ENCODE measurements around the gene KRT73. TPM values are rescaled to one million over a fixed set of nuclear protein-coding genes. Genes with fewer than 3 reads are reported as not detected.
"Not testable (repeated sequence)": the region's sequence is repeated elsewhere in the genome, so short reads cannot be mapped to it uniquely, and the experiment has no call there.

The KRT73 gene
- total RNA-seq, 1 experiment from 2014 or later = not detected

- no peak for DNase-seq (ENCODE audit: low read depth)
Observed at GRCh38 chr12:52602552-52602951, 15.8 kb downstream of the KRT73 start.

GRCh38 chr12:52601671-52602070 lies 16.7 kb downstream of the KRT73 start:
- DNase-seq (ENCODE audit: low read depth) = no peak

- DNase-seq (ENCODE audit: low read depth) = no peak
Observed at GRCh38 chr12:52600941-52601481, 17.3 kb downstream of the KRT73 start, which contains the start of gene KRT72. KRT72 (minus strand) TSS chr12:52601463; CDS start chr12:52601452, 11 bp downstream.

- DNase-seq (ENCODE audit: low read depth) = no peak
Observed at GRCh38 chr12:52600475-52600874, 17.9 kb downstream of the KRT73 start.

GRCh38 chr12:52600071-52600470 lies 18.3 kb downstream of the KRT73 start:
- DNase-seq (ENCODE audit: low read depth) = no peak

GRCh38 chr12:52598966-52599365 lies 19.4 kb downstream of the KRT73 start:
- no peak for DNase-seq (ENCODE audit: low read depth)

- DNase-seq (ENCODE audit: low read depth) = not testable (repeated sequence)
Observed at GRCh38 chr12:52594237-52594636, 24.1 kb downstream of the KRT73 start.

GRCh38 chr12:52591521-52591920 lies 26.8 kb downstream of the KRT73 start:
- no peak for DNase-seq (ENCODE audit: low read depth)

- no peak for DNase-seq (ENCODE audit: low read depth)
Observed at GRCh38 chr12:52590021-52590420, 28.3 kb downstream of the KRT73 start.

- DNase-seq (ENCODE audit: low read depth) = no peak
Observed at GRCh38 chr12:52587563-52587962, 30.8 kb downstream of the KRT73 start.

GRCh38 chr12:52585946-52586345 lies 32.4 kb downstream of the KRT73 start:
- no peak for DNase-seq (ENCODE audit: low read depth)

- no peak for DNase-seq (ENCODE audit: low read depth)
Observed at GRCh38 chr12:52585066-52585465, 33.3 kb downstream of the KRT73 start.

GRCh38 chr12:52584156-52584682 lies 34.1 kb downstream of the KRT73 start:
- DNase-seq (ENCODE audit: low read depth) = no peak

- peak; percentile 56 for DNase-seq (ENCODE audit: low read depth)
Observed at GRCh38 chr12:52582971-52583456, 35.3 kb downstream of the KRT73 start.

- no peak for DNase-seq (ENCODE audit: low read depth)
Observed at GRCh38 chr12:52582486-52582885, 35.9 kb downstream of the KRT73 start.

- peak; percentile 6 for DNase-seq (ENCODE audit: low read depth)
Observed at GRCh38 chr12:52581481-52581880, 36.9 kb downstream of the KRT73 start.

- no peak for DNase-seq (ENCODE audit: low read depth)
Observed at GRCh38 chr12:52581066-52581465, 37.3 kb downstream of the KRT73 start.

GRCh38 chr12:52580496-52580895 lies 37.9 kb downstream of the KRT73 start:
- no peak for DNase-seq (ENCODE audit: low read depth)

GRCh38 chr12:52579468-52580465 lies 38.6 kb downstream of the KRT73 start:
- DNase-seq (ENCODE audit: low read depth) = no peak

GRCh38 chr12:52578469-52578868 lies 39.9 kb downstream of the KRT73 start:
- DNase-seq (ENCODE audit: low read depth) = no peak

- DNase-seq (ENCODE audit: low read depth) = no peak
Observed at GRCh38 chr12:52577316-52577715, 41.0 kb downstream of the KRT73 start.

GRCh38 chr12:52575948-52576347 lies 42.4 kb downstream of the KRT73 start:
- DNase-seq (ENCODE audit: low read depth) = no peak
